H1 (cell line): Measurements from ENCODE around the gene CRTC3. TPM values are rescaled to one million over a fixed set of nuclear protein-coding genes. Genes with fewer than 3 reads are reported as not detected.

Experiments used
- CTCF ChIA-PET: fragments of 300-600 bp; sonication (Branson Sonifier 250); formaldehyde crosslinking; loops from one replicate; lab custom pipeline; 2021; ENCODE audit not compliant: partially characterized antibody; lab: Charles Lee
- POLR2A ChIA-PET: fragments of 300-600 bp; sonication (Branson Sonifier 250); formaldehyde crosslinking; loops from one replicate; lab custom pipeline; 2021; ENCODE audit warnings: inconsistent platforms; ENCODE audit not compliant: partially characterized antibody; lab: Charles Lee
- DNase-seq, 2 experiments: peaks; one replicate each; pipeline versions ENCODE4 v3.0.0 to v3.0.0-alpha.2; 2010 to 2022; ENCODE audit warnings: low spot score in 2 of 2, low read depth in 1 of 2, mixed read lengths in 1 of 2
- FAIRE-seq: peaks from 2 replicates; lab custom pipeline; 2011; peaks lifted over from hg19 to GRCh38; lab: Jason Lieb, UNC
- H2AFZ ChIP-seq: 2 replicates; pipeline ENCODE4 v1.8.1; 2012; ENCODE audit warnings: low read length, inconsistent platforms
- H2AK5ac ChIP-seq: 2 replicates; pipeline ENCODE4 v1.6.1; 2013; ENCODE audit warnings: low read depth, low read length
- H2BK120ac ChIP-seq: replicated peaks from 2 replicates; pipeline ENCODE3; 2013; ENCODE audit warnings: low read depth, low read length, inconsistent platforms
- H2BK12ac ChIP-seq: 2 replicates; pipeline ENCODE4 v1.6.1; 2013; ENCODE audit warnings: low read depth, low read length
- H2BK15ac ChIP-seq: 2 replicates; pipeline ENCODE4 v1.6.1; 2013; ENCODE audit warnings: low read length
- H2BK20ac ChIP-seq: 2 replicates; pipeline ENCODE4 v1.6.1; 2013; ENCODE audit warnings: low read length
- H2BK5ac ChIP-seq: 2 replicates; pipeline ENCODE4 v1.6.1; 2013; ENCODE audit warnings: low read depth, low read length
- H3K14ac ChIP-seq: 2 replicates; pipeline ENCODE4 v1.6.1; 2013; ENCODE audit warnings: inconsistent platforms; ENCODE audit not compliant: insufficient read length
- H3K18ac ChIP-seq: 2 replicates; pipeline ENCODE4 v1.6.1; 2013; ENCODE audit warnings: low read length; ENCODE audit errors: extremely low read depth
- H3K23ac ChIP-seq: 2 replicates; pipeline ENCODE4 v1.6.1; 2013; ENCODE audit warnings: inconsistent platforms; ENCODE audit not compliant: insufficient read length
- H3K23me2 ChIP-seq: 2 replicates; pipeline ENCODE4 v1.6.1; 2013; ENCODE audit warnings: low read depth, low read length
- H3K27ac ChIP-seq: 2 replicates; pipeline ENCODE4 v1.6.1; 2011; ENCODE audit warnings: low read depth, low read length, inconsistent platforms
- H3K27me3 ChIP-seq, 4 experiments: replicated peaks in 1 of 4; 1 replicate in 1 of 4; 2 replicates in 3 of 4; pipeline versions ENCODE4 v1.6.1 to v1.8.1; 2011 to 2013; ENCODE audit warnings: low read length in 3 of 4, mild to moderate bottlenecking in 3 of 4, inconsistent platforms in 2 of 4, mixed read lengths in 2 of 4, moderate library complexity in 1 of 4; ENCODE audit not compliant: control insufficient read depth in 3 of 4, insufficient read depth in 3 of 4; ENCODE audit errors: extremely low read depth in 1 of 4
- H3K36me3 ChIP-seq, 4 experiments: 2 replicates each; pipeline versions ENCODE4 v1.6.1 to v1.8.1; 2011 to 2013; ENCODE audit warnings: mild to moderate bottlenecking in 4 of 4, low read length in 3 of 4, moderate library complexity in 2 of 4, control low read depth in 1 of 4, inconsistent platforms in 1 of 4; ENCODE audit not compliant: insufficient read depth in 4 of 4, control insufficient read depth in 2 of 4
- H3K4ac ChIP-seq: replicated peaks from 2 replicates; pipeline ENCODE3; 2013; ENCODE audit warnings: low read length, low read depth, mixed read lengths, inconsistent platforms; ENCODE audit not compliant: insufficient read length
- H3K4me1 ChIP-seq, 4 experiments: replicated peaks in 1 of 4; 1 replicate in 1 of 4; 2 replicates in 3 of 4; pipeline versions ENCODE4 v1.6.1 to v1.8.1; 2011 to 2013; ENCODE audit warnings: low read length in 3 of 4, inconsistent platforms in 2 of 4, mixed read lengths in 1 of 4; ENCODE audit not compliant: insufficient read depth in 4 of 4, control insufficient read depth in 3 of 4
- H3K4me2 ChIP-seq, 2 experiments: 2 replicates each; pipeline versions ENCODE4 v1.6.1 to v1.8.1; 2011 to 2013; ENCODE audit warnings: low read depth in 2 of 2, low read length in 2 of 2, control low read depth in 1 of 2, inconsistent platforms in 1 of 2, mild to moderate bottlenecking in 1 of 2; ENCODE audit not compliant: insufficient read depth in 1 of 2
- H3K4me3 ChIP-seq, 4 experiments: fragments of 200-600, 300-600 bp in 1 of 4; sonication (generic), shearing (Covaris generic), sonication (Bioruptor Twin) in 1 of 4; 2 replicates each; pipeline versions ENCODE4 v1.5.1 to v1.8.1; 2011 to 2016; ENCODE audit warnings: low read length in 4 of 4, low read depth in 3 of 4, control low read depth in 2 of 4, inconsistent platforms in 2 of 4, mild to moderate bottlenecking in 2 of 4, mixed read lengths in 1 of 4, moderate library complexity in 1 of 4; ENCODE audit not compliant: insufficient read depth in 2 of 4; ENCODE audit errors: extremely low read depth in 1 of 4
- H3K56ac ChIP-seq: replicated peaks from 2 replicates; pipeline ENCODE3; 2013; ENCODE audit warnings: low read depth, mild to moderate bottlenecking, mixed read lengths, low read length, inconsistent platforms; ENCODE audit not compliant: insufficient read length
- H3K79me1 ChIP-seq: 2 replicates; pipeline ENCODE4 v1.6.1; 2013; ENCODE audit warnings: low read depth, low read length, control low read depth
- H3K79me2 ChIP-seq, 2 experiments: 2 replicates each; pipeline versions ENCODE4 v1.6.1 to v1.8.1; 2012 to 2013; ENCODE audit warnings: low read length in 2 of 2, mild to moderate bottlenecking in 2 of 2, inconsistent platforms in 1 of 2; ENCODE audit not compliant: insufficient read depth in 2 of 2, control insufficient read depth in 1 of 2
- H3K9ac ChIP-seq, 4 experiments: replicated peaks in 1 of 4; 1 replicate in 1 of 4; 2 replicates in 3 of 4; pipeline versions ENCODE4 v1.6.1 to v1.8.1; 2011 to 2013; ENCODE audit warnings: low read depth in 3 of 4, low read length in 3 of 4, control low read depth in 2 of 4, mild to moderate bottlenecking in 2 of 4, moderate library complexity in 2 of 4, inconsistent platforms in 1 of 4; ENCODE audit errors: extremely low read depth in 1 of 4
- H3K9me3 ChIP-seq, 2 experiments: 2 replicates each; pipeline versions ENCODE4 v1.6.1 to v1.8.1; 2012 to 2013; ENCODE audit warnings: mild to moderate bottlenecking in 2 of 2, moderate library complexity in 2 of 2, control low read depth in 1 of 2, inconsistent platforms in 1 of 2, low read depth in 1 of 2, low read length in 1 of 2, mixed read lengths in 1 of 2; ENCODE audit not compliant: insufficient read depth in 2 of 2
- H4K20me1 ChIP-seq, 2 experiments: replicated peaks in 1 of 2; 2 replicates each; pipeline versions ENCODE3 to v1.8.1; 2011 to 2013; ENCODE audit warnings: inconsistent platforms in 2 of 2, low read length in 2 of 2, mild to moderate bottlenecking in 1 of 2; ENCODE audit not compliant: insufficient read depth in 2 of 2, control insufficient read depth in 1 of 2
- H4K5ac ChIP-seq: 2 replicates; pipeline ENCODE4 v1.6.1; 2013; ENCODE audit warnings: low read length, low read depth, mixed read lengths, inconsistent platforms; ENCODE audit not compliant: insufficient read length
- H4K8ac ChIP-seq: 2 replicates; pipeline ENCODE4 v1.8.0; 2013; ENCODE audit warnings: mild to moderate bottlenecking, moderate library complexity, low read length, inconsistent platforms; ENCODE audit not compliant: insufficient read depth; ENCODE audit errors: extremely low read depth
- H4K91ac ChIP-seq: replicated peaks from 2 replicates; pipeline ENCODE3; 2013; ENCODE audit warnings: low read length, mixed read lengths, inconsistent platforms; ENCODE audit not compliant: insufficient read length
- CTCF ChIP-seq, 3 experiments: IDR thresholded peaks; 1 replicate in 2 of 3; 2 replicates in 1 of 3; pipeline versions ENCODE4 v1.5.1 to v1.6.1; 2011; ENCODE audit warnings: low read length in 3 of 3, mild to moderate bottlenecking in 3 of 3, inconsistent platforms in 2 of 3, low read depth in 1 of 3, moderate library complexity in 1 of 3; ENCODE audit not compliant: insufficient read depth in 1 of 3; ENCODE audit errors: control extremely low read depth in 1 of 3
- RFX5 ChIP-seq: IDR thresholded peaks from 2 replicates; pipeline ENCODE4 v1.6.1; 2011; ENCODE audit warnings: low read depth, low read length, improper control_type of control experiment, borderline replicate concordance
- WGBS, 2 experiments: shearing (Covaris generic) in 1 of 2; methylation state at CpG; one replicate each; pipeline versions ENCODE4 v1.1.6 to v1.1.7; 2013 to 2015; ENCODE audit warnings: low lambda C conversion rate in 2 of 2, mixed read lengths in 2 of 2, inconsistent platforms in 1 of 2, low coverage in 1 of 2, missing lambda C conversion rate in 1 of 2; ENCODE audit not compliant: insufficient replicate concordance in 2 of 2, insufficient coverage in 1 of 2, insufficient read length in 1 of 2; ENCODE audit errors: extremely low coverage in 1 of 2, missing lambda C conversion rate in 1 of 2; 5-methylcytosine and 5-hydroxymethylcytosine counted together
- polyA plus RNA-seq, 7 experiments: library from polyadenylated mRNA; depleted of rRNA in 3 of 7; stranded (reverse) in 5 of 7; unstranded in 2 of 7; fragments of >200 nt in 5 of 7; fragments of 200-250 nt in 2 of 7; gene quantifications; 1 replicate in 5 of 7; 2 replicates in 1 of 7; 4 replicates in 1 of 7; pipeline versions ENCODE4 v1.2.1 to v1.2.3, GENCODE V29; 2011 to 2013; ENCODE audit warnings: missing spikeins in 2 of 7, mixed read lengths in 2 of 7
- total RNA-seq: library from RNA; stranded (reverse); fragmentation: NEBNext Ultra II Directional; extraction: Animal tissue kit (Norgen Biotek cat#: 25700); gene quantifications from 2 replicates; pipeline ENCODE4 v1.2.1, GENCODE V29; 2021

CRTC3 gene
- total and polyA plus RNA-seq, 2 of the 8 experiments (the other 6 are each of a cell fraction or from before 2014, with no cell fraction given): 5.0 to 5.3 TPM

- Histone ChIP-seq H4K20me1 (no peaks in the 10 kb centered on the region), H3K14ac (no peak overlapping the region), H3K23ac (no peak overlapping the region), H2AK5ac (no peak overlapping the region), H4K8ac (peak overlapping the region; percentile 45; the same call in 1 of the 2 replicates), H3K4me2 (peak overlapping the region; percentile 8 to 33; a peak in 3 of 4 replicates), H3K4me1 (peaks cover 0 to 7% (median 4%) of the 10 kb centered on the region in 4 experiments; a peak in 5 of 7 replicates), H3K56ac (no peak overlapping the region), H2BK5ac (no peak overlapping the region), H2BK15ac (no peak overlapping the region), H3K36me3 (no peaks in the 10 kb centered on the region), H4K5ac (no peak overlapping the region), H3K4ac (no peak overlapping the region), H3K79me1 (no peaks in the 10 kb centered on the region), H3K9me3 (no peaks in the 10 kb centered on the region), H3K9ac (no peak overlapping the region), H3K23me2 (peaks cover 3% of the 10 kb centered on the region; the same call in 1 of the 2 replicates), H2BK20ac (no peak overlapping the region), H3K79me2 (no peaks in the 10 kb centered on the region), H3K4me3 (peak overlapping the region in 2 of 4 experiments; percentile 42 to 57; a peak in 3 of 8 replicates), H2BK12ac (no peak overlapping the region), H3K18ac (no peak overlapping the region), H3K27me3 (no peaks in the 10 kb centered on the region), H3K27ac (no peak overlapping the region), H2AFZ (no peak overlapping the region), H2BK120ac (no peak overlapping the region), H4K91ac (no peak overlapping the region)
- 84% methylated on average over 28 of the region's 28 CpGs; no CpG with 5 or more reads in 1 of the 2 experiments for WGBS, 2 experiments
- TF ChIP-seq CTCF (IDR thresholded peaks at IDR 0.05; ENCODE audit: control extremely low read depth in 1 of 3, insufficient read depth in 1 of 3, low read depth in 1 of 3, low read length in 3 of 3): peak in 1 of 3 experiments; percentile 2; a peak in 1 of 4 replicates
- no peak for TF ChIP-seq RFX5
- DNase-seq (no peak), FAIRE-seq (no peak)
- ChIA-PET POLR2A (interaction anchor here (0.7 to 1.5 kb wide), 3 partner anchors 13 to 225 kb away, joined by 3 to 4 read pairs (median 4); no protein-coding TSS in a partner anchor), CTCF (interaction anchor here (0.5 to 1.1 kb wide), 10 partner anchors 11 to 340 kb away, joined by 3 to 4 read pairs (median 3); no protein-coding TSS in a partner anchor)
These were observed 135.0 kb downstream of the CRTC3 start for GRCh38 chr15:90664650-90665287.
